ENCODE measurements around the gene EYS. TPM values are rescaled to one million over a fixed set of nuclear protein-coding genes. Genes with fewer than 3 reads are reported as not detected.

The EYS gene
- total RNA-seq, 1 experiment from 2014 or later = not detected

GRCh38 chr6:64230530-64230929 lies 1476.5 kb downstream of the EYS start:
- no peaks in the 10 kb centered on the region for H3K27me3 ChIP-seq (ENCODE audit: insufficient read depth, low read length)
- RAD21 ChIA-PET (ENCODE audit: low non-redundant PET in 1 of 2, low total read pairs in 2 of 2, uncharacterized antibody in 2 of 2, unreplicated experiment in 2 of 2) = no interaction called here
- DNase-seq (ENCODE audit: low read depth, low spot score) (no peak), ATAC-seq (no peak)
- H2AFZ ChIP-seq (ENCODE audit: low read depth, low read length, poor library complexity, severe bottlenecking) = no peak overlapping the region
- no peaks in the 10 kb centered on the region; the same call in 1 of the 2 replicates for H4K20me1 ChIP-seq (ENCODE audit: insufficient read depth)
- H3K36me3 ChIP-seq (ENCODE audit: control insufficient read depth in 1 of 2, insufficient read depth in 2 of 2, low read length in 2 of 2) = no peaks in the 10 kb centered on the region
- H3K4me1 ChIP-seq (ENCODE audit: control insufficient read depth in 1 of 2, insufficient read depth in 2 of 2, low read length in 2 of 2) = no peaks in the 10 kb centered on the region
- H3K27ac ChIP-seq (ENCODE audit: low read depth, low read length) = no peak overlapping the region
- H3K9ac ChIP-seq (ENCODE audit: low read length) = no peak overlapping the region
- H3K4me3 ChIP-seq (replicated peaks in 1 of 2; ENCODE audit: low read depth in 1 of 2, low read length in 2 of 2) = no peak overlapping the region
- no peak overlapping the region for H3K4me2 ChIP-seq (ENCODE audit: low read length)
- TF ChIP-seq, protein P1, sequence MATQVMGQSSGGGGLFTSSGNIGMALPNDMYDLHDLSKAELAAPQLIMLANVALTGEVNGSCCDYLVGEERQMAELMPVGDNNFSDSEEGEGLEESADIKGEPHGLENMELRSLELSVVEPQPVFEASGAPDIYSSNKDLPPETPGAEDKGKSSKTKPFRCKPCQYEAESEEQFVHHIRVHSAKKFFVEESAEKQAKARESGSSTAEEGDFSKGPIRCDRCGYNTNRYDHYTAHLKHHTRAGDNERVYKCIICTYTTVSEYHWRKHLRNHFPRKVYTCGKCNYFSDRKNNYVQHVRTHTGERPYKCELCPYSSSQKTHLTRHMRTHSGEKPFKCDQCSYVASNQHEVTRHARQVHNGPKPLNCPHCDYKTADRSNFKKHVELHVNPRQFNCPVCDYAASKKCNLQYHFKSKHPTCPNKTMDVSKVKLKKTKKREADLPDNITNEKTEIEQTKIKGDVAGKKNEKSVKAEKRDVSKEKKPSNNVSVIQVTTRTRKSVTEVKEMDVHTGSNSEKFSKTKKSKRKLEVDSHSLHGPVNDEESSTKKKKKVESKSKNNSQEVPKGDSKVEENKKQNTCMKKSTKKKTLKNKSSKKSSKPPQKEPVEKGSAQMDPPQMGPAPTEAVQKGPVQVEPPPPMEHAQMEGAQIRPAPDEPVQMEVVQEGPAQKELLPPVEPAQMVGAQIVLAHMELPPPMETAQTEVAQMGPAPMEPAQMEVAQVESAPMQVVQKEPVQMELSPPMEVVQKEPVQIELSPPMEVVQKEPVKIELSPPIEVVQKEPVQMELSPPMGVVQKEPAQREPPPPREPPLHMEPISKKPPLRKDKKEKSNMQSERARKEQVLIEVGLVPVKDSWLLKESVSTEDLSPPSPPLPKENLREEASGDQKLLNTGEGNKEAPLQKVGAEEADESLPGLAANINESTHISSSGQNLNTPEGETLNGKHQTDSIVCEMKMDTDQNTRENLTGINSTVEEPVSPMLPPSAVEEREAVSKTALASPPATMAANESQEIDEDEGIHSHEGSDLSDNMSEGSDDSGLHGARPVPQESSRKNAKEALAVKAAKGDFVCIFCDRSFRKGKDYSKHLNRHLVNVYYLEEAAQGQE (IDR thresholded peaks at IDR 0.05; ENCODE audit: low read depth) = no peak
- CTCF ChIA-PET = no interaction called here
- BruUV-seq (replicated peaks) = no TSS peak
- H3K79me2 ChIP-seq (ENCODE audit: insufficient read depth, low read length) = no peaks in the 10 kb centered on the region
- H3K9me3 ChIP-seq (ENCODE audit: control insufficient read depth in 1 of 2, insufficient read depth in 1 of 2, low read depth in 1 of 2, low read length in 2 of 2) = no peaks in the 10 kb centered on the region; a peak in 2 of 4 replicates
- H3K9me2 ChIP-seq (ENCODE audit: insufficient read depth) = no peaks in the 10 kb centered on the region
- POLR2A ChIA-PET = no interaction called here
- intact Hi-C loops (cut with micrococcal nuclease) = no loop called here

GRCh38 chr6:64227863-64228262 lies 1479.2 kb downstream of the EYS start:
- no peaks in the 10 kb centered on the region for H3K27me3 ChIP-seq (ENCODE audit: insufficient read depth, low read length)
- no peak overlapping the region for H3K27ac ChIP-seq (ENCODE audit: low read depth, low read length)
- no peak for DNase-seq (ENCODE audit: low read depth, low spot score)
- ATAC-seq = no peak
- RAD21 ChIA-PET (ENCODE audit: low non-redundant PET in 1 of 2, low total read pairs in 2 of 2, uncharacterized antibody in 2 of 2, unreplicated experiment in 2 of 2) = no interaction called here
- POLR2A ChIA-PET = no interaction called here
- H3K4me3 ChIP-seq (replicated peaks in 1 of 2; ENCODE audit: low read depth in 1 of 2, low read length in 2 of 2) = no peak overlapping the region
- H3K4me1 ChIP-seq (ENCODE audit: control insufficient read depth in 1 of 2, insufficient read depth in 2 of 2, low read length in 2 of 2) = no peaks in the 10 kb centered on the region
- H3K79me2 ChIP-seq (ENCODE audit: insufficient read depth, low read length) = no peaks in the 10 kb centered on the region
- no peak overlapping the region for H3K9ac ChIP-seq (ENCODE audit: low read length)
- no peaks in the 10 kb centered on the region for H3K36me3 ChIP-seq (ENCODE audit: control insufficient read depth in 1 of 2, insufficient read depth in 2 of 2, low read length in 2 of 2)
- no peaks in the 10 kb centered on the region; the same call in 1 of the 2 replicates for H4K20me1 ChIP-seq (ENCODE audit: insufficient read depth)
- TF ChIP-seq CBX3 (IDR thresholded peaks at IDR 0.05; ENCODE audit: low read depth) = no peak
- no peak for TF ChIP-seq CEBPB (IDR thresholded peaks at IDR 0.05; ENCODE audit: low read depth)
- TF ChIP-seq EZH2phosphoT487 (IDR thresholded peaks at IDR 0.05; ENCODE audit: borderline replicate concordance) = no peak
- TF ChIP-seq ELF1 (IDR thresholded peaks at IDR 0.05; ENCODE audit: borderline replicate concordance, low read depth) = no peak
- TF ChIP-seq, protein P1 (IDR thresholded peaks at IDR 0.05; ENCODE audit: low read depth) = no peak
- TF ChIP-seq POLR2A (IDR thresholded peaks at IDR 0.05; ENCODE audit: borderline replicate concordance, extremely low read depth, insufficient read depth, insufficient read length) = no peak
- no peak for TF ChIP-seq FOSL1 (IDR thresholded peaks at IDR 0.05; ENCODE audit: low read depth)
- no peak for TF ChIP-seq MAX (IDR thresholded peaks at IDR 0.05)
- H3K4me2 ChIP-seq (ENCODE audit: low read length) = no peak overlapping the region
- no peak overlapping the region for H2AFZ ChIP-seq (ENCODE audit: low read depth, low read length, poor library complexity, severe bottlenecking)
- no peaks in the 10 kb centered on the region for H3K9me2 ChIP-seq (ENCODE audit: insufficient read depth)
- no peaks in the 10 kb centered on the region; a peak in 2 of 4 replicates for H3K9me3 ChIP-seq (ENCODE audit: control insufficient read depth in 1 of 2, insufficient read depth in 1 of 2, low read depth in 1 of 2, low read length in 2 of 2)
- intact Hi-C loops (cut with micrococcal nuclease) = no loop called here
- CTCF ChIA-PET = no interaction called here
- no TSS peak for BruUV-seq (replicated peaks)
